ENCODE results near the gene SLC22A23.

Gene SLC22A23

GRCh38 chr6:3409699-3410384, 47.0 kb downstream of the SLC22A23 start:
- Histone ChIP-seq H3K4me1 (ENCODE audit: control insufficient read depth, insufficient read depth, low read length) (peaks cover 7% of the 10 kb centered on the region), H3K27me3 (ENCODE audit: control insufficient read depth, insufficient read depth, low read length) (no peaks in the 10 kb centered on the region), H3K9ac (ENCODE audit: low read length) (no peak overlapping the region), H3K36me3 (ENCODE audit: control insufficient read depth, insufficient read depth, low read length) (no peaks in the 10 kb centered on the region), H3K4me3 (ENCODE audit: low read length) (peak overlapping the region; percentile 16), H3K27ac (ENCODE audit: low read depth, low read length) (no peak overlapping the region)

GRCh38 chr6:3408665-3409064, 48.2 kb downstream of the SLC22A23 start:
- Histone ChIP-seq H3K4me1 (ENCODE audit: control insufficient read depth, insufficient read depth, low read length) (peaks cover 7% of the 10 kb centered on the region), H3K4me3 (ENCODE audit: low read length) (no peak overlapping the region), H3K27me3 (ENCODE audit: control insufficient read depth, insufficient read depth, low read length) (no peaks in the 10 kb centered on the region), H3K36me3 (ENCODE audit: control insufficient read depth, insufficient read depth, low read length) (no peaks in the 10 kb centered on the region), H3K27ac (ENCODE audit: low read depth, low read length) (no peak overlapping the region), H3K9ac (ENCODE audit: low read length) (no peak overlapping the region)

DNA sequence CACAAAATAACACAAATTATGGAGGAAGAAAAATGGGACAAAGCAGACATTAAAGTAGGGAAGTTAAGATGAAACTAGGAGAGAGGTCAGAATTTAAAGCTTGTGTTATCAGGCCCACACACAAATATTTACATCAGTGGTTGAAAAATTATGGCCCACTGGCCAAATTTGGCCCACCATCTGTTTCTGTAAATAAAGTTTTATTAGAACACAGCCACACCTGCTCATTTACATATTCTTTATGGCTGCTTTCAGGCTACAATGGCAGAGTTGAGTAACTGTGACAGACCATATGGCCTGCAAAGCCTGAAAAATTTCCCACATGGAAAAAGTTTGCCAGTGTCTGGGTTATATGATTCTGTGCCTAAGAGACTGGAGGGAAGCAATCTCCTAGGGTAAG, 49.0 kb downstream of the SLC22A23 start:
- Histone ChIP-seq H3K4me3 (ENCODE audit: low read length) (no peak overlapping the region), H3K4me1 (ENCODE audit: control insufficient read depth, insufficient read depth, low read length) (peaks cover 9% of the 10 kb centered on the region), H3K27ac (ENCODE audit: low read depth, low read length) (no peak overlapping the region), H3K27me3 (ENCODE audit: control insufficient read depth, insufficient read depth, low read length) (no peaks in the 10 kb centered on the region), H3K9ac (ENCODE audit: low read length) (no peak overlapping the region), H3K36me3 (ENCODE audit: control insufficient read depth, insufficient read depth, low read length) (no peaks in the 10 kb centered on the region)

DNA sequence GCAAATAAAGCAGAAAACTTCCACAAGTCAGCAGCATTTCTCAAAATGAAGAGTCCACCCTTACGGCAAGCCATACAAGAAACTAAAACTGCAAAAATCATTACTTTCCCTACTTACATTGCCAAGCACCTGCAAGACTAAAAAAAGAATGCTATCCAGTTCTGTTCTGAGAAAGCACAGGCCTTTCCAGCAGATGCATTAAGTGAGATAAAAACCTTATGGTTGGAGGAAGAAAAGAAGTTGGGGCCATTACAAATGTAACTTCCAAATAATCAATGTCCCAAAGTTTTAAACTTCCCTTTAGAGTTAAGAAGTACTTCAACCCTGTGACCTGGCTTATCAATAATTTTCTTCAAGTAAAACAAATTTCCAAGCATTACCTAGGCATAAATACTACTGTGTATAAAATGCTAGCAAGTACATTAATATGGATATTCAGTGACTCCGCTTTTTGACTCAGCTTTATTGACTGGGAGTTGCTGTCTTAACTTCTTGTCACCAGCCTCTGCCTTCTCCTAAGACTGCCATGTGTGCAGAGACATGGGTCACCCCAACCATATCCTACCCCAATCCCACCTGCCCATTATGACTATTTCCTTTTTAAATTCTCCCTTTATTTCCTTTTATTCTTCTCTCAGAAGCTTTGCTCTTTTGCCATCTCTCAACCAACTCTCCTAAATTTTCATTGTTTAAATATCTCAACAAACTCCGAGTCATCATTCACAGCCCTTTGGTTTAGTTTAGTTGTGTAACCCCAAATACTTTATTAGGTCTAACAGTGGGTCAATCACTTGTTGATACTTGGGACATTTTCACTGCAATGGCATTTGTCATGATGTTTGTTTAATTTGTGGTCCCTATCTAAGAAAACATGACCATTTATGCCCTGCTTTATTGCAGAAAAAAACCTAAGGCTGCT, 49.7 kb downstream of the SLC22A23 start:
- no peaks in the 10 kb centered on the region for H3K36me3 ChIP-seq (ENCODE audit: control insufficient read depth, insufficient read depth, low read length)
- no peak overlapping the region for H3K4me3 ChIP-seq (ENCODE audit: low read length)
- H3K27ac ChIP-seq (ENCODE audit: low read depth, low read length), result no peak overlapping the region
- H3K27me3 ChIP-seq (ENCODE audit: control insufficient read depth, insufficient read depth, low read length), result no peaks in the 10 kb centered on the region
- H3K9ac ChIP-seq (ENCODE audit: low read length), result no peak overlapping the region
- H3K4me1 ChIP-seq (ENCODE audit: control insufficient read depth, insufficient read depth, low read length), result peaks cover 12% of the 10 kb centered on the region

- Histone ChIP-seq H3K9ac (ENCODE audit: low read length) (no peak overlapping the region), H3K27me3 (ENCODE audit: control insufficient read depth, insufficient read depth, low read length) (no peaks in the 10 kb centered on the region), H3K36me3 (ENCODE audit: control insufficient read depth, insufficient read depth, low read length) (no peaks in the 10 kb centered on the region), H3K4me3 (ENCODE audit: low read length) (no peak overlapping the region), H3K4me1 (ENCODE audit: control insufficient read depth, insufficient read depth, low read length) (peaks cover 12% of the 10 kb centered on the region), H3K27ac (ENCODE audit: low read depth, low read length) (no peak overlapping the region)
Observed at GRCh38 chr6:3406362-3406821, 50.5 kb downstream of the SLC22A23 start.

- H3K36me3 ChIP-seq (ENCODE audit: control insufficient read depth, insufficient read depth, low read length), result no peaks in the 10 kb centered on the region
- H3K4me1 ChIP-seq (ENCODE audit: control insufficient read depth, insufficient read depth, low read length), result peaks cover 12% of the 10 kb centered on the region
- no peaks in the 10 kb centered on the region for H3K27me3 ChIP-seq (ENCODE audit: control insufficient read depth, insufficient read depth, low read length)
- H3K4me3 ChIP-seq (ENCODE audit: low read length), result no peak overlapping the region
- H3K27ac ChIP-seq (ENCODE audit: low read depth, low read length), result no peak overlapping the region
- H3K9ac ChIP-seq (ENCODE audit: low read length), result no peak overlapping the region
Observed at GRCh38 chr6:3405679-3406078, 51.2 kb downstream of the SLC22A23 start.

DNA sequence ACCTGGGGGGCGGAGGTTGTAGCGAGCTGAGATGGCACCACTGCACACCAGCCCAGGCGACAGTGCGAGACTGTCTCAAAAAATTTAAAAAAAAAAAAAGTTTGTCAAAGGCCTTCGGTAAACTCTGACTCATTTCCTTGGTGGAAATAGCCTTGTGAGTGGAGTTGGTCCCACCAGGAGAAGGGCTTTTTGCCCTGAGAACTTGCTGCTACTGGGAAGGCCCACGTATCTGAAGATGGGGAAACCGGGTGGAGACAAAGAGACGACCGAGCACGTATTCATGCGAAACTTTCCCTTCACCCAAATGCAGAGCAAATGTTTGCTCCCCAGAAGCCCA, 51.7 kb downstream of the SLC22A23 start:
- no peak overlapping the region for H3K9ac ChIP-seq (ENCODE audit: low read length)
- H3K27me3 ChIP-seq (ENCODE audit: control insufficient read depth, insufficient read depth, low read length), result no peaks in the 10 kb centered on the region
- H3K4me1 ChIP-seq (ENCODE audit: control insufficient read depth, insufficient read depth, low read length), result peaks cover 12% of the 10 kb centered on the region
- no peaks in the 10 kb centered on the region for H3K36me3 ChIP-seq (ENCODE audit: control insufficient read depth, insufficient read depth, low read length)
- H3K27ac ChIP-seq (ENCODE audit: low read depth, low read length), result no peak overlapping the region
- H3K4me3 ChIP-seq (ENCODE audit: low read length), result no peak overlapping the region

DNA sequence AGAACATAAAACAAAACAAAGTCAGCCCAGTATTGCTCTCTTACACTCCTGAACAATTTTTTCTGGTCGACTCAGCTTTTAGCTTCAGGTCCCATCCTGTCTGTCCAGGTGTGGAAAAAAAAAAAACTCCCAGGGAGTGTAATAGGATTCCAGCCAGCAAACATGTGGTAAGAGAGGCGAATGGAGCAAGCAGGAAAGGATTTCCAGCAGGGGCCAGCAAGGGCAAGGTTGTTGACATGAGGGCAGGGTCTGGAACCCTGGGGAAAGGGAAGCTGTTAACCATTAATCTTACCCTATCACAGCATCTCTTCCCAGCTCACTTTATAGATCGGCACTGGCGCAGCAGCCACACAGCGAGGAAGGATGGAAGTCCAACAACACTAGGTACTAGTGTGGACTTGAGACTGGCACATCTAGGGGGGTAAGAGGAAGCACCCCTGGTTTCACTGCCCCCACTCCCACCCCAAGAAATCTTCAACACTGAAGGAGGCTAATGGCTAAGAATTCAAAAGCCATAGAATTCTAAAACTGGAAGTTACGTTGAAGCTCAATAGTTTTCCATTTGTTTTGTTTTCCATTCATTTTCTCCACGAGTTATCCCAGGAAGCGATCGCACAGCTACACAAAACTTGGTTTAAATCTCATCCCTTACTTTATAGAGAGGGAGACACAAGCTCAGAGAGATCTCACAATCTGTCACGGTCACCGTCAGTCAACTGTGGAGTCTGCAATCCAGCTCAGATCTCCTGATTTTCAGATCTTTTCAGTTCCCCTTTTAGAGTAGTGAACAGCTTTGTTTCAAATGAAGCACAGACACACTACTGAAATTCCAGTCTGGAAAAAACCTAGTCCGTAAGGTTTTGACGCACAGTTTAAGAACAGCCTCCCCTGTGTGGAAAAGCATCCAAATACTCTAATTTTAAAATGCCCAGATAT, 53.3 kb downstream of the SLC22A23 start:
- H3K27ac ChIP-seq (ENCODE audit: low read depth, low read length), result no peak overlapping the region
- peaks cover 13% of the 10 kb centered on the region for H3K4me1 ChIP-seq (ENCODE audit: control insufficient read depth, insufficient read depth, low read length)
- H3K36me3 ChIP-seq (ENCODE audit: control insufficient read depth, insufficient read depth, low read length), result no peaks in the 10 kb centered on the region
- H3K4me3 ChIP-seq (ENCODE audit: low read length), result no peak overlapping the region
- H3K9ac ChIP-seq (ENCODE audit: low read length), result no peak overlapping the region
- H3K27me3 ChIP-seq (ENCODE audit: control insufficient read depth, insufficient read depth, low read length), result no peaks in the 10 kb centered on the region

- Histone ChIP-seq H3K27ac (ENCODE audit: low read depth, low read length) (no peak overlapping the region), H3K4me1 (ENCODE audit: control insufficient read depth, insufficient read depth, low read length) (peaks cover 19% of the 10 kb centered on the region), H3K9ac (ENCODE audit: low read length) (no peak overlapping the region)
Observed at GRCh38 chr6:3402310-3403237, 54.3 kb downstream of the SLC22A23 start.

GRCh38 chr6:3400162-3400561, 56.7 kb downstream of the SLC22A23 start:
- H3K27me3 ChIP-seq (ENCODE audit: control insufficient read depth, insufficient read depth, low read length), result no peaks in the 10 kb centered on the region
- peaks cover 13% of the 10 kb centered on the region for H3K4me1 ChIP-seq (ENCODE audit: control insufficient read depth, insufficient read depth, low read length)
- no peak overlapping the region for H3K27ac ChIP-seq (ENCODE audit: low read depth, low read length)
- no peak overlapping the region for H3K4me3 ChIP-seq (ENCODE audit: low read length)
- H3K36me3 ChIP-seq (ENCODE audit: control insufficient read depth, insufficient read depth, low read length), result no peaks in the 10 kb centered on the region
- H3K9ac ChIP-seq (ENCODE audit: low read length), result no peak overlapping the region

More at GRCh38 chr6:3402310-3403237, 54.3 kb downstream of the SLC22A23 start:
- H3K27me3 ChIP-seq (ENCODE audit: control insufficient read depth, insufficient read depth, low read length), result no peaks in the 10 kb centered on the region
- no peaks in the 10 kb centered on the region for H3K36me3 ChIP-seq (ENCODE audit: control insufficient read depth, insufficient read depth, low read length)
- no peak overlapping the region for H3K4me3 ChIP-seq (ENCODE audit: low read length)

Measured in rectal smooth muscle tissue (tissue), 1 donor.